ES-I3 (cell line): ENCODE measurements around the gene CCND3.
A peak's percentile ranks its signal among the peaks of the same experiment; 100 is the strongest.

Experiments
- H3K36me3 ChIP-seq: 2 replicates; pipeline ENCODE4 v1.6.1; 2013; ENCODE audit warnings: mild to moderate bottlenecking, low read length, control low read depth, moderate library complexity; ENCODE audit not compliant: insufficient read depth
- H3K4me1 ChIP-seq: 2 replicates; pipeline ENCODE4 v1.6.1; 2013; ENCODE audit warnings: mild to moderate bottlenecking, control low read depth, low read length; ENCODE audit not compliant: insufficient read depth
- H3K9ac ChIP-seq: 2 replicates; pipeline ENCODE4 v1.6.1; 2013; ENCODE audit warnings: low read depth, mild to moderate bottlenecking, low read length, moderate library complexity
- H3K9me3 ChIP-seq: 2 replicates; pipeline ENCODE4 v1.6.1; 2013; ENCODE audit warnings: mild to moderate bottlenecking, low read length, moderate library complexity; ENCODE audit not compliant: control insufficient read depth, insufficient read depth

CCND3 gene

DNA sequence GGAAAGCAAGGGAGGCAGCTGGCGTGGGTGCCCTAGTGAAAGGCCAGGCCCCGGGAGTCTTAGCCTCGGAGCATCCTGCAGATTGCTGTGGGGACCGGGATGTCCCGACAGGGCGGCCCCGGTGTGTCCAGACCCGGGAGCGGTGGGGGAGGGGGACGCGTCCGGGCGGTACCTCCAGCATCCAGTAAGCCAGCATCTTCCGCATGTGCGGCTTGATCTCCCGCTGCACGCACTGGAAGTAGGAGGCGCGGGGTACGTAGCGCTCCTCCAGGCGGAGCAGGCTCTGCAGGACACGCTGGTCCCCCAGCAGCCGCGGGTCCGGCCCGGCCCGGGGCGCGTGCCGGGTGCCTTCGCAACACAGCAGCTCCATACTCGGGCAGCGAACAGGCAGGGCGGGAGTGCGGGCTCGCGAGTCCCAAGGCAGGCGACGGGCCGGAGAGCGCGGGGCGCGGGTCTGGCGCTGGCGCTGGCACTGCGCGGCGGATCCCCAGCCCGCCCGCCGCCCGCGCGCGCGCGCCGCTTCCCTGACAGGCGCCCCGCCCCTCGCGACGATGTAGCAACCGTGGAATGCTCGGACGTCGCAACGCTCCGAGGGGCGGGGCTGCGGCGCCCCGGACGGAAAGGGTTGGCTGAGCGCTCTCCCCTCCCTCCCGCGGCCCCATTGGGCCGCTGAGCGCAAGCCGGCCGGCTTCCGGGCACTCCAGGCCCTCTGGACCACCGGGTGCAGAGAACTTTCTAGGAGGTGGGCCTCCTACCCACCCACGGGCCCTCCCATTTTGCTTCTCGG, at the start of gene CCND3:
CCND3 (minus strand) TSS at position 529 of the 787 bp plus-strand sequence; CDS start at position 370, 159 bp downstream.
- peaks cover 14% of the 10 kb centered on the region for H3K4me1 ChIP-seq
- no peaks in the 10 kb centered on the region for H3K36me3 ChIP-seq
- H3K9me3 ChIP-seq = no peaks in the 10 kb centered on the region
- peak within 1 kb of the TSS; percentile 72 for H3K9ac ChIP-seq

DNA sequence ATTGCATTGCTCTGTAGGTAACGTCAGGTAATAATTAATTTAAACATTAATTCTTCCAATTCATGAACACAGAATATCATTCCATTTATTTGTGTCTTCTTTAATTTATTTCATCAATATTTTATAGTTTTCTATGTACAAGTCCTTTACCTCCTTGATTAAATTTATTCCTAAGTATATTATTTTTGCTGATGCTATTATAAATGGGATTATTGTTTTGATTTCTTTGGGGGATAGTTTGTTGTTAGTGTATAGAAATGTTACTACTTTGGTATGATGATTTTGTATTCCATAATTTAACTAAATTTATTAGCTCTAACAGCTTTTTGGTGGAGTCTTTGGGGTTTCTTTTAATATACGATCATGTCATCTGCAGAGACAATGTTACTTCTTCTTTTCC, 44.7 kb upstream of the CCND3 start:
- Histone ChIP-seq H3K9me3 (no peaks in the 10 kb centered on the region), H3K9ac (no peak overlapping the region), H3K4me1 (no peaks in the 10 kb centered on the region), H3K36me3 (no peaks in the 10 kb centered on the region)

DNA sequence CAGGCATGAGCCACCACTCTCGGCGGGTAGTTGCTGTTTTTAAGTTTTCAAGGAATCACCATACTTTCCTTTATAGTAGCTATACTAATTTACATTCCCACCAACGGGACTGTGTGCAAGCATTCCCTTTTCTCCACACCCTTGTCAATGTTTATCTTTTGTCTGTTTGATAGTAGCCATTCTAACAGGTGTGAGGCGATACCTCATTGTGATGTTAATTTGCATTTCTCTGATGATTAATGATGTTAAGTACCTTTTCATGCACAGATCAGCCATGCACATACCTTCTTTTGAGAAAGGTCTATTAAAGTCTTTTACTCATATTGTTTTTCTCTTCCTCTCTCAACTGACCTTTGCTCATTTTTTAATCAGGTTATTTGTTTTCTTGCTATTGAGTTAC, 43.0 kb upstream of the CCND3 start:
- Histone ChIP-seq H3K9ac (no peak overlapping the region), H3K36me3 (no peaks in the 10 kb centered on the region), H3K9me3 (no peaks in the 10 kb centered on the region), H3K4me1 (no peaks in the 10 kb centered on the region)

DNA sequence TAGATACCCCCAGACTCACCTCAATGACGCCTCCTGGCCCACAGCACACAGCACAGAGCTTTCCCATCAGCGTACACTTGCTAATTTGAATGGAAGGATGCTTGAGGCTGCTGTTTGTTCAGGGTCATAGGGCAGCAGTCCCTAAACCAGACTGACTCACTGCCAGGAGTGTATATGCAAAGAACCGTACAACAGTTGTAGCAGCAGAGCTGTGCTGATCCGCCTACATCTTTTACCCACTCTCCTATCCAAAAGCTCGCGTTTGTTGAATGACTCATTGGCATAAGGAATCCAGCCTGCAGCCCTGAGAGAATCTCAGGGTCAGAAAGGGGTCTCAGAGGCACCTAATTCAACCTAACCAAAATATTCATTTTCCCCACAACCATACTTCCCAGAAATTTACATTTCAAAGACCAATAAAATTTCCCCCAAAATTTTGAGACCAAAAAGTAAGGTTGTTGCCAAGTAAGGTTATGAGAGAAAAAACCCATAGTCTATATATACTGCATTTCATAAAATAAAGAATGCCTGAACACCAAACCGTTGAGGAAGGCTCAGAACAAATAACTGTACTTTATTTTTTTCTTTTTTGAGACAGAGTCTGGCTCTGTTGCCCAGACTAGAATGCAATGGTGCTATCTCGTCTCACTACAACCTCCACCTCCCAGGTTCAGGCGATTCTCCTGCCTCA, 35.3 kb upstream of the CCND3 start:
- Histone ChIP-seq H3K9ac (no peak overlapping the region), H3K4me1 (no peaks in the 10 kb centered on the region), H3K9me3 (no peaks in the 10 kb centered on the region), H3K36me3 (no peaks in the 10 kb centered on the region)

DNA sequence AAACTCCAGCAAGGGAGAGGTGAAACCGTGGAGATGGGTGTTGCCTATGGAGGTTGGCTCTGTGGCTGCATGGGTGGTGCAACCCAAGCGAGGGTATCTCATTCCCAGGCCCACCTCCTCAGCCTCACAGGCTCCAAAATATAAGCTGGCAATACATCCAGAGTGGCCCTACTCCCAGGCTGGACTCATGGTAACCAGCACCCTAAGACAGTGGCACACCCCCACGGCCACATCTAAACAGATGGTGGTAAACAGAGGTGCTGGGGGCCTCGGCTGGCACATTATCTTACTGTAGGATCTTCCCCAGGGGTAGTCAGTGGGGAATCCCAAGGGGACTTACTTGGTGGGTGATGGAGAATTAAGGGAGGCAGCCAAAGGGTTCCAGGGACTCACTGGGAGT, 33.7 kb upstream of the CCND3 start:
- peaks cover 4% of the 10 kb centered on the region; the same call in 1 of the 2 replicates for H3K4me1 ChIP-seq
- no peaks in the 10 kb centered on the region for H3K9me3 ChIP-seq
- no peaks in the 10 kb centered on the region for H3K36me3 ChIP-seq
- no peak overlapping the region for H3K9ac ChIP-seq

DNA sequence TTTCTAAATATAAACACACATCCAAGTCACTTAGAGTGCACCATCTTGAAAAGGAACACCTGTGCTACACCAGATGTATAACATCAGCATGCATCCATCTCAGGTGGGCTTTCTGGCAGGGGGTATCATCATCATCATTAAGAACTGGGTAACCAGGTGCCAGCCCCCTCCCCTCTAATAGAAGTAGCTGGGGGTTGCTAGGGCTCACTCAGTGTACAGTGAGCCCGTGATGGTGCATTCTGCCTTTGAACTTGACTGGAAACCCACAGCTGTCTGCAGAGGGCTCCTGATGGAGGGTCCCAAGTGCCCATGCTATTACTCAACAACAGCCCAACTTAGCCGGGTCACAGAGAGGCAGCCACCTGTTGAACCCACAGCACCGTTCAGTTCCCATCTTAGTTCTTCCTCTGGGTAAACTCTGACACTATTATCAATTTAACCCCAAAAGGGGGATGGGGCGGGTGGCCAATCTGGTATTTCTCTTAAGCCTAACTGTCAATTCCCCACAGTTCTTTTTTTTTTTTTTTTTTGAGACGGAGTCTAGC, 32.7 kb upstream of the CCND3 start:
- Histone ChIP-seq H3K9ac (no peak overlapping the region), H3K9me3 (no peaks in the 10 kb centered on the region), H3K36me3 (no peaks in the 10 kb centered on the region), H3K4me1 (peaks cover 5% of the 10 kb centered on the region; the same call in 1 of the 2 replicates)

DNA sequence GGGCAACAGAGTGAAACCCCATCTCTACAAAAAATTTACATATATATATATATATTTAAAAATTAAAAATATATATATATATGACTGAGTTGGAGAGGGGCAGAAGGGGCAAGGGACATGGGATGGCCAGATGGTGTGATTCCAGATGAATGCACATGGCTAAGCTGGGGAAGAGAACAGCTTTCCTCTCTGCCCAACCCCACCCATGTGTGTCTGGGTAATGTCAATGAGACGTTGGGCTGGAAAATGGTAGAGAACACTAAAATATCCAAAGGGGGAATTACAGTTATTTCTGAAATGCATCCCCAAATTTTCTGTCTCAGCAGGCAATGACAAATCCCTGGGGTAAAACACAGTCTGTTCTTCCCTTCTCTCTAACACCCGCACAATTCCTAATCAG, 31.2 kb upstream of the CCND3 start:
- H3K36me3 ChIP-seq = no peaks in the 10 kb centered on the region
- no peaks in the 10 kb centered on the region for H3K9me3 ChIP-seq
- no peak overlapping the region for H3K9ac ChIP-seq
- peaks cover 8% of the 10 kb centered on the region for H3K4me1 ChIP-seq

DNA sequence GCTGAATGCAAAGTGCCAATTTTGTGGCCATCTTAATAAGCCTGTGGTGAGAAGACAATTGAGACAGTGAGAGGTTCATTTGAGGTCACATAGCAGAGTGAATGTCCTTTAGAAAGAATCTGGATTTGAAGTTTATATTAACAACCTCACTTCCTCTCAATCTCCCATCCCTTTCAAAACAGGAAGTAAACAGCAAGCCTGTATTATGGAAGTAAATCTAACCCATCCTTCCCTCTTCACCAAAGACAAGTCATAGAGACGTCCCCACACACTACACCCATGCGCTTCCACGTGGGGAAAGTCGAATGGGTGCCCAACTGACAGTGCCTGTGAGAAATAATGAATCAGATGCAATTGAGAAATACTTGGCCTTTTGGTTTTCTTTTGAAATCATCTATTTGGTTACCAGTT, 28.8 kb upstream of the CCND3 start:
- Histone ChIP-seq H3K4me1 (peaks cover 25% of the 10 kb centered on the region), H3K9me3 (no peaks in the 10 kb centered on the region), H3K9ac (no peak overlapping the region), H3K36me3 (no peaks in the 10 kb centered on the region)

DNA sequence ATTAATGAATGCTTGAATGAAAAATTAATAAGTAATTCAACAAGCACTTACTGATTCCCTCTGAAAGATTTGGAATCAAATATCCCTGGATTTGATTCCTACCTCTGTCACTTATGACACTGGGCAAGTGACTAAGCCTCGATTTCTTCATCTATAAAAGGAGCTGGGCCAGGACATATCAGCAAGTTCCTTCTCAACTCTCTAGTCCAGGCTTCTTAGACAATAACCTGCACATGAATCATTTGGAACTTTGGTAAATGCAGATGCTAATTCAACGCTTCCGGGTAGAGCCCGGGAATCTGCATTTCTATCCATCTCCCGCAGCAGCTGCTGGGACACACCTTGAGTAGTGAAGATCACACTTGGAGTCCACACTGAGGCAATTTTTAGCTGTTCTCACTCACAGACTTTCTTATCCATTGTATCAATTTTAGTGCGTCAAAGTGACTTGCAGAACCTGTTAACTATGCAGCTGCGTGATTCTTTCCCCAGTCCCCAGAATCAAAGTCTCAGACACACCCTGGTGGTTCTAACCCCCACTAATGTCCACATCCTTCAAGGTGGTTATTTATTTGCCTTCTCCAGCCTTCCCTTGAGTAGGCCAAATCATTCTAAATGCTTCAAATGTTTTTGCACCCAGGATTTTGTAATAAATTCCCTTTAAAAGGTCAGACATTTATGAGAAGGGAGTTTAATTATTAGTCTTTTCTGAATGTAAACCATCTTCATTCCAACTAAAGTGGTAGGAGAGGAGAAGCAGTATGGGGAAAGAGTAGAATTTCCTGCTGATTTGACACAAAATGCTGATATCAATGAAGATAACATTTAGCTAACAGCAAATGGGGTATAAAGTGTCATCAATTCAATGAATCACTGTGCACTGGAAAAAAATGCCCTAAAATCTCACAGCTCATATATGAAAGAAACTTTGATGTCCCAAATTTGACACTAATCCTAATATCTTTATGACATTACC, 26.0 kb upstream of the CCND3 start:
- no peaks in the 10 kb centered on the region for H3K9me3 ChIP-seq
- peak overlapping the region; percentile 28 for H3K9ac ChIP-seq
- no peaks in the 10 kb centered on the region for H3K36me3 ChIP-seq
- peaks cover 40% of the 10 kb centered on the region for H3K4me1 ChIP-seq

DNA sequence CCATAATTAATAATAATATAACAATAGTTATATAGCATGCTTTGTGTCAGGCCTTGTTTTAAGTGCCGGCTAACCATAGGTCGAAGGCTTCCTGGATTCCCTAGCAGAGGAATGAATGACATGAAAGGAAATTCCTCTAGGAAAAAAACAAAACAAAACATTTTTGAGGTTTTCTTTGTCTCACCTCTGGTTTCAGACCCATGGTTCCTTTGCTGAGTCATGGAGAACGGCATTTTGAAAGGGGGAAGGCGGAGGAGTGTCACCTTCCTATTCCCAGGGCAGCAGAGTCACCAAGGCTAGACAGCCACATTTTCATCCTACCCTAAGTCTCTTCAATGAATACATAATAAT, 25.3 kb upstream of the CCND3 start:
- Histone ChIP-seq H3K36me3 (no peaks in the 10 kb centered on the region), H3K9me3 (no peaks in the 10 kb centered on the region), H3K4me1 (peaks cover 40% of the 10 kb centered on the region), H3K9ac (peak overlapping the region; percentile 28; the same call in 1 of the 2 replicates)

DNA sequence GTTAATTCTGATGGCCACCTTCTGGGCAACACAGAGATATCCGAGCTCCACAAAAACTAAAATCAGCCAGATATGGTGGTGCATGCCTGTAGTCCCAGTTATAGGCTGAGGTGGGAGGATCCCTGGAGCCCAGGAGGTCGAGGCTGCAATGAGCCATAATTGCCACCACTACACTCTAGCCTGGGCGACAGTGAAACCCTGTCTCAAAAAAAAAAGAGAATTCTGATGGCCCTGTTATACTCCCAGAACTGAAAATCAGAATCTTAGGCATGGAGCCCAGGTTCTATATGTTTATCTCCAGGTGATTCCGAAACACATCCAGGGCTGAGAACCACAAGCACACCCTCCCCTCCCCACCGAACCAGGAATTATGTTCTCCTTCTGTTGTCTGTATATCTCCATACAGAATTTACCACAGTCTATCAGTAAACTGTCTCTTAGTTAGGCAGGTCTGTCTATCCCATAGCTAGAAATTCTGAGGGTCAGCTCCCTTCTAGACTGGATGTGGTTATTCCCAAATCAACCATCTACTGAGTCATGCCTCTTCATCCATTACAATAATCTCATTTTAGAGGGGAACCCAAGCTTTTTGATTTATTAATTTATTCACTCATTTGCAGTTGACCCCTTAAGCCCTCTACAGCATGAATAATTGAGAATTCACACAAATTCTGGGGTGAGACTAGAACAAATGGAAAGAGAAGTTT, 24.8 kb upstream of the CCND3 start:
- Histone ChIP-seq H3K9ac (peak overlapping the region; percentile 10; the same call in 1 of the 2 replicates), H3K9me3 (no peaks in the 10 kb centered on the region), H3K4me1 (peaks cover 40% of the 10 kb centered on the region), H3K36me3 (no peaks in the 10 kb centered on the region)

DNA sequence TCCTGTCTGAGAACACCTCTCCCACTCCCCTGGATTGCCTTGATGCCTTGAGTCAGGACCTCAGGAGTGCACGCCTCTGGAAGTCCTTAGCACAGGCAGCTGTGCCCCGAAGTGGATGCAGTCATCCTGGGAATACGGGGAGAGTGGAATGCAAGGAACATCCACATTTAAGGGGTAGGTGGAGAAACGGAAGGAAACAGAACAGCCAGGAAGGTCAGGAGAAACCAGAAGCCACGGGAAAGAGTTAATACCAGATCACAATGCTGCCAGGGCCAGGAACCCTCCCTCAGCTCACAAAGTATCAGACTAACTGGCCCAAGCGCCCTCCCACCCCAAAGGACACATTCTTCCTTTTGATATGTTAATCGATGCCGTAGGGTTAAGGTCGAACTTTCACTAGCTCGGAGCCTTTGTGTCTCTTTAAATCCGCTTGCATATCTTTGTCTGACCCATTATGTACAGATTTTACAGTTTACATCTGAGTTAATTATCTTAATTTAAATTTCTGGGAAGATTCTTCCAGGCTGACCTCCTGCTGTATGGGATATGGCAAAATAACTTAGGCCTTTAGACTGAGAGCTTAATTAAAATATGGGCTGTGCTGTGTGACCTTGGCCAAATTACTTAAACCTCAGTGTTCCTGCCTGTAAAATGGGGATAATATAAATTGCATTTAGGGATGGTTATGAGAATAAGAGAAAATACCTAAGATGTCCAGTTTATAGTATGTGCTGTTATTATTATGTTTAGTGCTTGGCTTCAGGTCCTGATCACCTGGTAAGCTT, 24.0 kb upstream of the CCND3 start:
- H3K9me3 ChIP-seq = no peaks in the 10 kb centered on the region
- peak overlapping the region; percentile 17; the same call in 1 of the 2 replicates for H3K9ac ChIP-seq
- H3K36me3 ChIP-seq = no peaks in the 10 kb centered on the region
- H3K4me1 ChIP-seq = peaks cover 39% of the 10 kb centered on the region
